ENCODE measurements around the gene KANSL1.

DNA sequence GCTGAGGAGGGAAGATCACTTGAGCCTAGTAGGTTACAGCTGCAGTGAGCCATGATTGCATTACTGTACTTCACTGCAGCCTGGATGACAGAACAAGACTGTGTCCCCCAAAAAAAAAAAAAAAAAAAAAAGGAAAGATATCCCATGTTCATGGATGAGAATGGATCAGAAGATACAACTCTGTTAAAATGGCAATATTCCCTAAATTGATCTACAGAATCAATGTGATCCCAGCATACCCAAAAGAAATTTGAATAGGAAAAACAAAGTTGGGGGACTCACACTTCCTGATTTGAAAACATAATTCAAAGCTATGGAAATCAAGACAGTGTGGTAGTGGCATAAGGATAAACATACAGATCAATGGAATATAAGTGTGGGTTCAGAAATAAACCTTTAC, 12.7 kb upstream of the KANSL1 start:
- TF ChIP-seq SMC3 (conservative IDR thresholded peaks at IDR 0.05; ENCODE audit: poor library complexity) (no peak), EP300 (conservative IDR thresholded peaks at IDR 0.05; ENCODE audit: poor library complexity, severe bottlenecking) (no peak), MXI1 (conservative IDR thresholded peaks at IDR 0.05; ENCODE audit: poor library complexity, severe bottlenecking) (no peak), RAD21 (conservative IDR thresholded peaks at IDR 0.05) (no peak)
- TF ChIP-seq, protein P1, sequence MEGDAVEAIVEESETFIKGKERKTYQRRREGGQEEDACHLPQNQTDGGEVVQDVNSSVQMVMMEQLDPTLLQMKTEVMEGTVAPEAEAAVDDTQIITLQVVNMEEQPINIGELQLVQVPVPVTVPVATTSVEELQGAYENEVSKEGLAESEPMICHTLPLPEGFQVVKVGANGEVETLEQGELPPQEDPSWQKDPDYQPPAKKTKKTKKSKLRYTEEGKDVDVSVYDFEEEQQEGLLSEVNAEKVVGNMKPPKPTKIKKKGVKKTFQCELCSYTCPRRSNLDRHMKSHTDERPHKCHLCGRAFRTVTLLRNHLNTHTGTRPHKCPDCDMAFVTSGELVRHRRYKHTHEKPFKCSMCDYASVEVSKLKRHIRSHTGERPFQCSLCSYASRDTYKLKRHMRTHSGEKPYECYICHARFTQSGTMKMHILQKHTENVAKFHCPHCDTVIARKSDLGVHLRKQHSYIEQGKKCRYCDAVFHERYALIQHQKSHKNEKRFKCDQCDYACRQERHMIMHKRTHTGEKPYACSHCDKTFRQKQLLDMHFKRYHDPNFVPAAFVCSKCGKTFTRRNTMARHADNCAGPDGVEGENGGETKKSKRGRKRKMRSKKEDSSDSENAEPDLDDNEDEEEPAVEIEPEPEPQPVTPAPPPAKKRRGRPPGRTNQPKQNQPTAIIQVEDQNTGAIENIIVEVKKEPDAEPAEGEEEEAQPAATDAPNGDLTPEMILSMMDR (IDR thresholded peaks at IDR 0.05; ENCODE audit: poor library complexity, severe bottlenecking) = no peak
